ENCODE data around the gene GATA5. TPM values are rescaled to one million over a fixed set of nuclear protein-coding genes. Genes with fewer than 3 reads are reported as not detected.

Gene GATA5
- total RNA-seq, 1 experiment from 2014 or later, result not detected

DNA sequence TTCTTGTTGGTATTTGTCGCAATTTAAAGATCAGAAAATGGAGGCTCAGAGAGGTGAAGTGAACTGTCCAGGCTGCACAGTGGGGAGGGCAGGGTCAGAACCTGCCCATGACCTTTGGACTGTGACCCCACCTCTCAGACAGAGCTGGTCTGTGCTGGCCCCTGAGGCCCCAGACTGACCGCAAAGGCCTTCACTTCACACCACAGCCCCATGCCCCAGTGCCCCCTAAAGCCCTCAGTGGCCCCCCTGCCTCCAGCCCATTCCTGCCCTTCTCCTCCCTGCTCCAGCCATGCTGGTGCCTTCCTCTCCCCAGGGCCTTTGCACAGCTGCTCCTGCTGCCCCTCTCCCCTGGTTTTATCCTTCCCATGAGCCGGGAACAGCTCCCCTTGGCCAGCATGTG is 39.1 kb downstream of the GATA5 start:
- RAD21 ChIA-PET (ENCODE audit: low non-redundant PET in 1 of 2, low total read pairs in 2 of 2, uncharacterized antibody in 2 of 2, unreplicated experiment in 2 of 2), result no interaction called here
- BruUV-seq (replicated peaks), result no TSS peak
- intact Hi-C loops (cut with micrococcal nuclease), result no loop called here

More for the DNA sequence above, 39.1 kb downstream of the GATA5 start:
- no peaks in the 10 kb centered on the region for H4K20me1 ChIP-seq (ENCODE audit: insufficient read depth)
- H3K4me2 ChIP-seq (ENCODE audit: low read length), result no peak overlapping the region
- no peak for ATAC-seq
- ChIA-PET CTCF (no interaction called here), POLR2A (no interaction called here)
- no peak overlapping the region for H3K9ac ChIP-seq (ENCODE audit: low read length)
- TF ChIP-seq, protein P1, sequence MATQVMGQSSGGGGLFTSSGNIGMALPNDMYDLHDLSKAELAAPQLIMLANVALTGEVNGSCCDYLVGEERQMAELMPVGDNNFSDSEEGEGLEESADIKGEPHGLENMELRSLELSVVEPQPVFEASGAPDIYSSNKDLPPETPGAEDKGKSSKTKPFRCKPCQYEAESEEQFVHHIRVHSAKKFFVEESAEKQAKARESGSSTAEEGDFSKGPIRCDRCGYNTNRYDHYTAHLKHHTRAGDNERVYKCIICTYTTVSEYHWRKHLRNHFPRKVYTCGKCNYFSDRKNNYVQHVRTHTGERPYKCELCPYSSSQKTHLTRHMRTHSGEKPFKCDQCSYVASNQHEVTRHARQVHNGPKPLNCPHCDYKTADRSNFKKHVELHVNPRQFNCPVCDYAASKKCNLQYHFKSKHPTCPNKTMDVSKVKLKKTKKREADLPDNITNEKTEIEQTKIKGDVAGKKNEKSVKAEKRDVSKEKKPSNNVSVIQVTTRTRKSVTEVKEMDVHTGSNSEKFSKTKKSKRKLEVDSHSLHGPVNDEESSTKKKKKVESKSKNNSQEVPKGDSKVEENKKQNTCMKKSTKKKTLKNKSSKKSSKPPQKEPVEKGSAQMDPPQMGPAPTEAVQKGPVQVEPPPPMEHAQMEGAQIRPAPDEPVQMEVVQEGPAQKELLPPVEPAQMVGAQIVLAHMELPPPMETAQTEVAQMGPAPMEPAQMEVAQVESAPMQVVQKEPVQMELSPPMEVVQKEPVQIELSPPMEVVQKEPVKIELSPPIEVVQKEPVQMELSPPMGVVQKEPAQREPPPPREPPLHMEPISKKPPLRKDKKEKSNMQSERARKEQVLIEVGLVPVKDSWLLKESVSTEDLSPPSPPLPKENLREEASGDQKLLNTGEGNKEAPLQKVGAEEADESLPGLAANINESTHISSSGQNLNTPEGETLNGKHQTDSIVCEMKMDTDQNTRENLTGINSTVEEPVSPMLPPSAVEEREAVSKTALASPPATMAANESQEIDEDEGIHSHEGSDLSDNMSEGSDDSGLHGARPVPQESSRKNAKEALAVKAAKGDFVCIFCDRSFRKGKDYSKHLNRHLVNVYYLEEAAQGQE (IDR thresholded peaks at IDR 0.05; ENCODE audit: low read depth), result no peak
- TF ChIP-seq, protein P2, sequence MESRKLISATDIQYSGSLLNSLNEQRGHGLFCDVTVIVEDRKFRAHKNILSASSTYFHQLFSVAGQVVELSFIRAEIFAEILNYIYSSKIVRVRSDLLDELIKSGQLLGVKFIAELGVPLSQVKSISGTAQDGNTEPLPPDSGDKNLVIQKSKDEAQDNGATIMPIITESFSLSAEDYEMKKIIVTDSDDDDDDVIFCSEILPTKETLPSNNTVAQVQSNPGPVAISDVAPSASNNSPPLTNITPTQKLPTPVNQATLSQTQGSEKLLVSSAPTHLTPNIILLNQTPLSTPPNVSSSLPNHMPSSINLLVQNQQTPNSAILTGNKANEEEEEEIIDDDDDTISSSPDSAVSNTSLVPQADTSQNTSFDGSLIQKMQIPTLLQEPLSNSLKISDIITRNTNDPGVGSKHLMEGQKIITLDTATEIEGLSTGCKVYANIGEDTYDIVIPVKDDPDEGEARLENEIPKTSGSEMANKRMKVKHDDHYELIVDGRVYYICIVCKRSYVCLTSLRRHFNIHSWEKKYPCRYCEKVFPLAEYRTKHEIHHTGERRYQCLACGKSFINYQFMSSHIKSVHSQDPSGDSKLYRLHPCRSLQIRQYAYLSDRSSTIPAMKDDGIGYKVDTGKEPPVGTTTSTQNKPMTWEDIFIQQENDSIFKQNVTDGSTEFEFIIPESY (IDR thresholded peaks at IDR 0.05; ENCODE audit: extremely low read depth, insufficient replicate concordance, low read length), result no peak
- TF ChIP-seq, protein P3, sequence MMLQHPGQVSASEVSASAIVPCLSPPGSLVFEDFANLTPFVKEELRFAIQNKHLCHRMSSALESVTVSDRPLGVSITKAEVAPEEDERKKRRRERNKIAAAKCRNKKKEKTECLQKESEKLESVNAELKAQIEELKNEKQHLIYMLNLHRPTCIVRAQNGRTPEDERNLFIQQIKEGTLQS (IDR thresholded peaks at IDR 0.05), result no peak
- no peak for TF ChIP-seq ELF1 (IDR thresholded peaks at IDR 0.05; ENCODE audit: borderline replicate concordance, low read depth)
- no peak for TF ChIP-seq POLR2AphosphoS5 (IDR thresholded peaks at IDR 0.05; ENCODE audit: low read depth, low read length)
- TF ChIP-seq EGR1 (IDR thresholded peaks at IDR 0.05; ENCODE audit: low read depth), result no peak
- TF ChIP-seq ZNF274 (IDR thresholded peaks at IDR 0.05; ENCODE audit: low read depth, low read length), result no peak
- TF ChIP-seq RAD21 (IDR thresholded peaks at IDR 0.05; ENCODE audit: low read depth), result no peak
- TF ChIP-seq CEBPB (IDR thresholded peaks at IDR 0.05; ENCODE audit: low read depth), result no peak
- TF ChIP-seq TCF7L2 (IDR thresholded peaks at IDR 0.05; ENCODE audit: borderline replicate concordance, extremely low read depth, insufficient read depth, insufficient read length), result no peak
- TF ChIP-seq, protein P4, sequence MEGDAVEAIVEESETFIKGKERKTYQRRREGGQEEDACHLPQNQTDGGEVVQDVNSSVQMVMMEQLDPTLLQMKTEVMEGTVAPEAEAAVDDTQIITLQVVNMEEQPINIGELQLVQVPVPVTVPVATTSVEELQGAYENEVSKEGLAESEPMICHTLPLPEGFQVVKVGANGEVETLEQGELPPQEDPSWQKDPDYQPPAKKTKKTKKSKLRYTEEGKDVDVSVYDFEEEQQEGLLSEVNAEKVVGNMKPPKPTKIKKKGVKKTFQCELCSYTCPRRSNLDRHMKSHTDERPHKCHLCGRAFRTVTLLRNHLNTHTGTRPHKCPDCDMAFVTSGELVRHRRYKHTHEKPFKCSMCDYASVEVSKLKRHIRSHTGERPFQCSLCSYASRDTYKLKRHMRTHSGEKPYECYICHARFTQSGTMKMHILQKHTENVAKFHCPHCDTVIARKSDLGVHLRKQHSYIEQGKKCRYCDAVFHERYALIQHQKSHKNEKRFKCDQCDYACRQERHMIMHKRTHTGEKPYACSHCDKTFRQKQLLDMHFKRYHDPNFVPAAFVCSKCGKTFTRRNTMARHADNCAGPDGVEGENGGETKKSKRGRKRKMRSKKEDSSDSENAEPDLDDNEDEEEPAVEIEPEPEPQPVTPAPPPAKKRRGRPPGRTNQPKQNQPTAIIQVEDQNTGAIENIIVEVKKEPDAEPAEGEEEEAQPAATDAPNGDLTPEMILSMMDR (IDR thresholded peaks at IDR 0.05 in 2 of 3, conservative IDR thresholded peaks at IDR 0.05 in 1 of 3; ENCODE audit: borderline replicate concordance in 1 of 3, insufficient read depth in 1 of 3, low read depth in 2 of 3, low read length in 2 of 3), result no peak
- no peak for TF ChIP-seq SP1 (IDR thresholded peaks at IDR 0.05; ENCODE audit: low read depth)
- no peak for TF ChIP-seq EZH2 (IDR thresholded peaks at IDR 0.05)
- TF ChIP-seq POLR2A (IDR thresholded peaks at IDR 0.05; ENCODE audit: borderline replicate concordance, extremely low read depth, insufficient read depth, insufficient read length), result no peak
- TF ChIP-seq JUND (IDR thresholded peaks at IDR 0.05), result no peak
- TF ChIP-seq FOSL1 (IDR thresholded peaks at IDR 0.05; ENCODE audit: low read depth), result no peak
- H3K9me2 ChIP-seq (ENCODE audit: insufficient read depth), result no peaks in the 10 kb centered on the region
- no peaks in the 10 kb centered on the region for H3K36me3 ChIP-seq (ENCODE audit: control insufficient read depth in 1 of 2, insufficient read depth in 2 of 2, low read length in 2 of 2)
- no peaks in the 10 kb centered on the region for H3K27me3 ChIP-seq (ENCODE audit: insufficient read depth, low read length)
- H3K9me3 ChIP-seq (ENCODE audit: control insufficient read depth in 1 of 2, insufficient read depth in 1 of 2, low read depth in 1 of 2, low read length in 2 of 2), result no peaks in the 10 kb centered on the region
- H3K4me1 ChIP-seq (ENCODE audit: control insufficient read depth in 1 of 2, insufficient read depth in 2 of 2, low read length in 2 of 2), result no peaks in the 10 kb centered on the region
- no peak overlapping the region for H3K27ac ChIP-seq (ENCODE audit: low read depth, low read length)
- no peaks in the 10 kb centered on the region for H3K79me2 ChIP-seq (ENCODE audit: insufficient read depth, low read length)
- H2AFZ ChIP-seq (ENCODE audit: low read depth, low read length, poor library complexity, severe bottlenecking), result no peak overlapping the region
- DNase-seq (ENCODE audit: low read depth, low spot score), result no peak
- H3K4me3 ChIP-seq (replicated peaks in 1 of 2; ENCODE audit: low read depth in 1 of 2, low read length in 2 of 2), result no peak overlapping the region
